Astrocyte (in vitro differentiated cells and primary cell): ENCODE results near the gene MYL6. TPM values are rescaled to one million over a fixed set of nuclear protein-coding genes. Genes with fewer than 3 reads are reported as not detected.

Experiments
- DNase-seq: peaks from one replicate; pipeline ENCODE4 v3.0.0-alpha.2; 2010; ENCODE audit warnings: low read depth
- FAIRE-seq: peaks from 2 replicates; lab custom pipeline; 2011; peaks lifted over from hg19 to GRCh38; lab: Jason Lieb, UNC
- H2AFZ ChIP-seq: 2 replicates; pipeline ENCODE4 v1.6.0; 2012; ENCODE audit warnings: low read depth, low read length, inconsistent platforms
- H3K27ac ChIP-seq: 2 replicates; pipeline ENCODE4 v1.5.1; 2011; ENCODE audit warnings: low read depth, low read length, inconsistent platforms
- H3K27me3 ChIP-seq: 2 replicates; pipeline ENCODE4 v1.6.0; 2011; ENCODE audit warnings: low read length, inconsistent platforms; ENCODE audit not compliant: insufficient read depth
- H3K36me3 ChIP-seq: 2 replicates; pipeline ENCODE4 v1.5.1; 2011; ENCODE audit warnings: low read length, inconsistent platforms; ENCODE audit not compliant: insufficient read depth
- H3K4me1 ChIP-seq: 2 replicates; pipeline ENCODE4 v1.5.1; 2011; ENCODE audit warnings: low read length, inconsistent platforms; ENCODE audit not compliant: insufficient read depth
- H3K4me2 ChIP-seq: 2 replicates; pipeline ENCODE4 v1.6.0; 2012; ENCODE audit warnings: low read length, inconsistent platforms
- H3K4me3 ChIP-seq: 2 replicates; pipeline ENCODE4 v1.5.1; 2011; ENCODE audit warnings: low read depth, mild to moderate bottlenecking, low read length, inconsistent platforms; ENCODE audit not compliant: insufficient read depth
- H3K79me2 ChIP-seq: 2 replicates; pipeline ENCODE4 v1.6.0; 2012; ENCODE audit warnings: mild to moderate bottlenecking, low read length, inconsistent platforms; ENCODE audit not compliant: insufficient read depth
- H3K9ac ChIP-seq: 2 replicates; pipeline ENCODE4 v1.6.0; 2012; ENCODE audit warnings: mild to moderate bottlenecking, low read length, inconsistent platforms
- H3K9me3 ChIP-seq: 2 replicates; pipeline ENCODE4 v1.5.1; 2012; ENCODE audit warnings: low read depth, mild to moderate bottlenecking, low read length, inconsistent platforms; ENCODE audit not compliant: insufficient read depth
- H4K20me1 ChIP-seq: 2 replicates; pipeline ENCODE4 v1.6.0; 2012; ENCODE audit warnings: low read length, inconsistent platforms; ENCODE audit not compliant: insufficient read depth
- H3K27ac Mint-ChIP-seq: one replicate; pipeline ENCODE4 v1.8.0; 2021; ENCODE audit warnings: mild to moderate bottlenecking, mixed read lengths; ENCODE audit not compliant: unreplicated experiment
- H3K27me3 Mint-ChIP-seq: one replicate; pipeline ENCODE4 v1.8.0; 2021; ENCODE audit warnings: low read depth, mixed read lengths; ENCODE audit not compliant: unreplicated experiment
- H3K36me3 Mint-ChIP-seq: one replicate; pipeline ENCODE4 v1.8.0; 2021; ENCODE audit warnings: low read depth, mixed read lengths; ENCODE audit not compliant: unreplicated experiment
- H3K4me1 Mint-ChIP-seq: one replicate; pipeline ENCODE4 v1.8.0; 2021; ENCODE audit warnings: low read depth, mixed read lengths; ENCODE audit not compliant: unreplicated experiment
- H3K4me3 Mint-ChIP-seq: one replicate; pipeline ENCODE4 v1.8.0; 2021; ENCODE audit warnings: mild to moderate bottlenecking, moderate library complexity, mixed read lengths; ENCODE audit not compliant: unreplicated experiment
- H3K9me3 Mint-ChIP-seq: one replicate; pipeline ENCODE4 v1.8.0; 2021; ENCODE audit warnings: mild to moderate bottlenecking, mixed read lengths; ENCODE audit not compliant: unreplicated experiment
- EZH2 ChIP-seq: IDR thresholded peaks from 2 replicates; pipeline ENCODE4 v1.6.1; 2012; ENCODE audit warnings: mild to moderate bottlenecking, low read length, inconsistent platforms; ENCODE audit not compliant: insufficient read depth
- total RNA-seq: library from RNA; stranded (reverse); gene quantifications from 2 replicates; pipeline ENCODE4 v1.2.1, GENCODE V29; 2021
- TF ChIP-seq, protein P1 (sequence below): IDR thresholded peaks from 2 replicates; pipeline ENCODE4 v1.5.1; 2011; ENCODE audit warnings: low read depth, mild to moderate bottlenecking, inconsistent platforms, low read length, moderate library complexity; ENCODE audit not compliant: insufficient read depth

MYL6 gene
- total RNA-seq, 1 donor from 2014 or later = 2,685 TPM

GRCh38 chr12:56188778-56189098, 30.6 kb downstream of the MYL6 start:
- Histone ChIP-seq H3K9me3 (no peaks in the 10 kb centered on the region), H3K27ac (no peak overlapping the region), H3K4me2 (peak overlapping the region; percentile 85), H3K9ac (peak overlapping the region; percentile 85), H3K4me1 (peaks cover 13% of the 10 kb centered on the region), H3K27me3 (no peaks in the 10 kb centered on the region), H3K79me2 (peaks cover 30% of the 10 kb centered on the region), H4K20me1 (peaks cover 24% of the 10 kb centered on the region), H2AFZ (peak overlapping the region; percentile 49), H3K4me3 (peak overlapping the region; percentile 75), H3K36me3 (peaks cover 20% of the 10 kb centered on the region)
- peaks cover 3% of the 10 kb centered on the region for H3K36me3 Mint-ChIP-seq
- peak overlapping the region; percentile 67 for H3K27ac Mint-ChIP-seq
- no peaks in the 10 kb centered on the region for H3K9me3 Mint-ChIP-seq
- DNase-seq (no peak), FAIRE-seq (no peak)
- peaks cover 6% of the 10 kb centered on the region for H3K4me1 Mint-ChIP-seq
- TF ChIP-seq EZH2 = no peak
- TF ChIP-seq, protein P1, sequence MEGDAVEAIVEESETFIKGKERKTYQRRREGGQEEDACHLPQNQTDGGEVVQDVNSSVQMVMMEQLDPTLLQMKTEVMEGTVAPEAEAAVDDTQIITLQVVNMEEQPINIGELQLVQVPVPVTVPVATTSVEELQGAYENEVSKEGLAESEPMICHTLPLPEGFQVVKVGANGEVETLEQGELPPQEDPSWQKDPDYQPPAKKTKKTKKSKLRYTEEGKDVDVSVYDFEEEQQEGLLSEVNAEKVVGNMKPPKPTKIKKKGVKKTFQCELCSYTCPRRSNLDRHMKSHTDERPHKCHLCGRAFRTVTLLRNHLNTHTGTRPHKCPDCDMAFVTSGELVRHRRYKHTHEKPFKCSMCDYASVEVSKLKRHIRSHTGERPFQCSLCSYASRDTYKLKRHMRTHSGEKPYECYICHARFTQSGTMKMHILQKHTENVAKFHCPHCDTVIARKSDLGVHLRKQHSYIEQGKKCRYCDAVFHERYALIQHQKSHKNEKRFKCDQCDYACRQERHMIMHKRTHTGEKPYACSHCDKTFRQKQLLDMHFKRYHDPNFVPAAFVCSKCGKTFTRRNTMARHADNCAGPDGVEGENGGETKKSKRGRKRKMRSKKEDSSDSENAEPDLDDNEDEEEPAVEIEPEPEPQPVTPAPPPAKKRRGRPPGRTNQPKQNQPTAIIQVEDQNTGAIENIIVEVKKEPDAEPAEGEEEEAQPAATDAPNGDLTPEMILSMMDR = no peak
- H3K4me3 Mint-ChIP-seq = peak overlapping the region; percentile 91
- H3K27me3 Mint-ChIP-seq = no peaks in the 10 kb centered on the region

DNA sequence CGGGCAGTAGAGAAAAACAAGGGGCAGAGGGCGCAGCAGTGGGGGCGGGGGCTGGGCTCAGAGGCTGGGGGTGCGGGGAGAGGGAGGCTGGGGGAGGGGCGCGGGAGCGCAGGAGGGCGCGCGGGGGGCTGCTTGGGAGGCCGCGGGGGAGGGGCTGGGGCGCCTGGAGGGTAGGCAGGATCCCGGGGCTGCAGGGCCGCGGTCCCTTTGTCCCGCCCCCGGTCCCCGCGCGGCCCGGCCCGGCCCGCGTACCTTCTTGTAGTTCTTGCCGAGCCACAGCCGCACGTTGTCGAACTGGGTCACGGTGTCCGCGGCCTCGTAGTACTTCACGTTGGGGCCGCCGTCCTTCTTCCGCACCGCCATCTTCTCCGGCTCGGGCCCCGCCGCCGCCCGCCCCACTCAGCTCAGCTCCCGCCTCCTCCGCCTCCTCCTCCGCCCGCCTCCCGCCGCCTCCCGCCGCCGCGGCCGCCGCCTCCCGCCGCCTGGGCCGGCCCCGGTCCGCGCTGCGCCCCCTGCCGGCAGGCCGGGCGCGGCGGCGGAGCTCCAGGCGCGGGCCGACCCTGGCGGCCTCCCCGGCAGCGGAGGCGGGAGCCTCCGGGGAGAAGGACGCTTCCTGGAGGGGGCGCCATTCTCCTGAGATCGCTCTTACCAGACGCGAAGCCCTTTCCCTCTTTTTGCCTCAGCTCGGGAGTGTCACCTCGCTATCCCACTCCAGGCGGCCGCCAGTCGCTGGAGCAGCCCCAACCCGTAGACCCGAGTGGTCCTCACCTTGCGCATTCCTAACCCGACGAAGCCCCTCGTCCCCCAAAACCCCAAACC, 31.1 kb downstream of the MYL6 start, which contains the start of gene SMARCC2:
Gene SMARCC2, minus strand, starts transcription at position 385 of the 819 bp plus-strand sequence. Its CDS starts 22 bp downstream, at position 363.
- Histone ChIP-seq H3K27me3 (no peaks in the 10 kb centered on the region), H4K20me1 (peaks cover 23% of the 10 kb centered on the region), H3K4me2 (peak within 1 kb of the TSS; percentile 100), H3K9ac (peak within 1 kb of the TSS; percentile 92), H3K27ac (peak within 1 kb of the TSS; percentile 66), H3K4me3 (peak within 1 kb of the TSS; percentile 99), H2AFZ (peak within 1 kb of the TSS; percentile 100), H3K4me1 (peaks cover 13% of the 10 kb centered on the region), H3K79me2 (peaks cover 30% of the 10 kb centered on the region), H3K9me3 (no peaks in the 10 kb centered on the region), H3K36me3 (peaks cover 14% of the 10 kb centered on the region)
- Mint-ChIP-seq H3K36me3 (peaks cover 3% of the 10 kb centered on the region), H3K4me1 (peaks cover 6% of the 10 kb centered on the region), H3K4me3 (peak within 1 kb of the TSS; percentile 96), H3K9me3 (no peaks in the 10 kb centered on the region), H3K27ac (peak within 1 kb of the TSS; percentile 93), H3K27me3 (no peaks in the 10 kb centered on the region)
- DNase-seq = peak; percentile 61
- TF ChIP-seq, protein P1 = peak; percentile 47
- no peak for TF ChIP-seq EZH2
- FAIRE-seq = no peak
